Calu3 (cell line): ENCODE data around the gene SH3BP4. TPM values are rescaled to one million over a fixed set of nuclear protein-coding genes. Genes with fewer than 3 reads are reported as not detected.
A peak's percentile ranks its signal among the peaks of the same experiment; 100 is the strongest.

Experiments
- BruUV-seq: library from RNA; stranded (reverse); fragments of 400-500 nt; replicated peaks from 2 replicates; lab custom pipeline; 2021; lab: Mats Ljungman, UMichigan
- CTCF ChIA-PET: fragments of 300-600 bp; sonication (Branson Sonifier 250); formaldehyde crosslinking; loops from one replicate; lab custom pipeline; 2022; ENCODE audit warnings: antibody characterized with exemption; lab: Charles Lee
- DNase-seq: peaks from one replicate; pipeline ENCODE4 v3.0.0; 2022
- H3K27ac Mint-ChIP-seq: one replicate; pipeline ENCODE4 v1.8.0; 2022; ENCODE audit warnings: mixed read lengths; ENCODE audit not compliant: unreplicated experiment
- H3K27me3 Mint-ChIP-seq: one replicate; pipeline ENCODE4 v1.8.0; 2022; ENCODE audit warnings: mixed read lengths; ENCODE audit not compliant: unreplicated experiment
- H3K36me3 Mint-ChIP-seq: one replicate; pipeline ENCODE4 v1.8.0; 2022; ENCODE audit warnings: mild to moderate bottlenecking, moderate library complexity, mixed read lengths; ENCODE audit not compliant: insufficient read depth, unreplicated experiment
- H3K4me1 Mint-ChIP-seq: one replicate; pipeline ENCODE4 v1.8.0; 2022; ENCODE audit warnings: mild to moderate bottlenecking, low read depth, mixed read lengths; ENCODE audit not compliant: unreplicated experiment
- H3K4me3 Mint-ChIP-seq: one replicate; pipeline ENCODE4 v1.8.0; 2022; ENCODE audit warnings: mild to moderate bottlenecking, low read depth, moderate library complexity, mixed read lengths; ENCODE audit not compliant: unreplicated experiment
- H3K9me3 Mint-ChIP-seq: one replicate; pipeline ENCODE4 v1.8.0; 2022; ENCODE audit warnings: low read depth, mixed read lengths; ENCODE audit not compliant: unreplicated experiment
- CTCF ChIP-seq: fragments of 200-600 bp; IDR thresholded peaks from one replicate; pipeline ENCODE4 v1.8.0; 2022; ENCODE audit warnings: antibody characterized with exemption; ENCODE audit not compliant: unreplicated experiment
- intact Hi-C: fragments of 100-400 bp; cut with micrococcal nuclease; formaldehyde crosslinking; loops from one replicate; pipeline ENCODE4 v1.10.0; 2022; ENCODE audit not compliant: unreplicated experiment
- total RNA-seq: library from RNA; stranded (reverse); gene quantifications from 2 replicates; pipeline ENCODE4 v1.2.3, GENCODE V29; 2022

Gene SH3BP4
- total RNA-seq, 1 experiment from 2014 or later, result 36.9 TPM

DNA sequence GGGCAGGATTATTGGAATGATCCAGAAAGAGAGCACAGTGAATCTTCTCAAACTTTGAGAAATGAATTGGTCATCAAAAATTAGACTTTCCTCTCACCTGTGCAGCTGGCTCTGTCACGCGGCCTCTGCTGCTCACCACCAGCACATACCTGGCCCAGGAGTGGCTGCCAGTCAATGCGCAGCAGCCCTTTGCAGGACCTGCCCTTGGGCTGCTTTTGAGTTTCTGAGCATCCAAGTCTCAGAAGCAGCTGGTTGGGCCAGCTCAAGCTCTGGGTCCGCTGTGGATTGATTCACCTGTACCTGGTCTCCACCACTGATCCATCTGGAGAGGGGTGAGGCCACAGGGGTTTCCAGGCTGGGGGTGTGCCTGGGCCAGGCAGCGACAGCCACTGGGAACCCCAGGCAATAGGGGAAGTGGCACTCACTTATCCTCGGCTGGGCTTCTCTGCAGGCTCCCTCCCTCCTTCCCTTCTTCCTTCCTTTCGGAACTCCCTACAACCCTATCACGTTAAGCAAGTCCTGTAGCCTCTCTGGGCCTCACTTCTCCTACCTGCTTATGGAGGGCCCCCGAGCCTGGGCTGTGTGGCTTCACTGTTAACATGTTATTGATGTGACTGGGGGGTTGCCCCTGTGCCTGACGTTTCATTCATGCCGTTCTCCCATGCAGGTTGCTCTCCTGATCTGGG, 48.1 kb downstream of the SH3BP4 start:
- peaks cover 19% of the 10 kb centered on the region for H3K36me3 Mint-ChIP-seq
- no TSS peak for BruUV-seq
- no peak for TF ChIP-seq CTCF
- intact Hi-C loops, result no loop called here
- H3K4me1 Mint-ChIP-seq, result peaks cover 58% of the 10 kb centered on the region
- peak overlapping the region; percentile 39 for H3K4me3 Mint-ChIP-seq
- DNase-seq, result no peak
- CTCF ChIA-PET, result interaction anchor here (0.9 kb wide), 1 partner anchor 8 kb away, joined by 3 read pairs; no protein-coding TSS in a partner anchor
- no peak overlapping the region for H3K27ac Mint-ChIP-seq
- H3K27me3 Mint-ChIP-seq, result no peaks in the 10 kb centered on the region
- H3K9me3 Mint-ChIP-seq, result no peaks in the 10 kb centered on the region

GRCh38 chr2:235000426-235001236, 48.8 kb downstream of the SH3BP4 start:
- intact Hi-C loops, result loop anchor here (1.0 kb wide), 1 partner anchor 9 kb away; no protein-coding TSS in a partner anchor
- BruUV-seq, result no TSS peak
- no peak for TF ChIP-seq CTCF
- Mint-ChIP-seq H3K27me3 (no peaks in the 10 kb centered on the region), H3K4me3 (peak overlapping the region; percentile 39), H3K9me3 (no peaks in the 10 kb centered on the region), H3K36me3 (peaks cover 14% of the 10 kb centered on the region), H3K4me1 (peaks cover 52% of the 10 kb centered on the region), H3K27ac (peak overlapping the region; percentile 6)
- peak; percentile 62 for DNase-seq
- CTCF ChIA-PET, result interaction anchor here (0.7 to 0.9 kb wide), 3 partner anchors 20 to 116 kb away, joined by 3 read pairs; no protein-coding TSS in a partner anchor

DNA sequence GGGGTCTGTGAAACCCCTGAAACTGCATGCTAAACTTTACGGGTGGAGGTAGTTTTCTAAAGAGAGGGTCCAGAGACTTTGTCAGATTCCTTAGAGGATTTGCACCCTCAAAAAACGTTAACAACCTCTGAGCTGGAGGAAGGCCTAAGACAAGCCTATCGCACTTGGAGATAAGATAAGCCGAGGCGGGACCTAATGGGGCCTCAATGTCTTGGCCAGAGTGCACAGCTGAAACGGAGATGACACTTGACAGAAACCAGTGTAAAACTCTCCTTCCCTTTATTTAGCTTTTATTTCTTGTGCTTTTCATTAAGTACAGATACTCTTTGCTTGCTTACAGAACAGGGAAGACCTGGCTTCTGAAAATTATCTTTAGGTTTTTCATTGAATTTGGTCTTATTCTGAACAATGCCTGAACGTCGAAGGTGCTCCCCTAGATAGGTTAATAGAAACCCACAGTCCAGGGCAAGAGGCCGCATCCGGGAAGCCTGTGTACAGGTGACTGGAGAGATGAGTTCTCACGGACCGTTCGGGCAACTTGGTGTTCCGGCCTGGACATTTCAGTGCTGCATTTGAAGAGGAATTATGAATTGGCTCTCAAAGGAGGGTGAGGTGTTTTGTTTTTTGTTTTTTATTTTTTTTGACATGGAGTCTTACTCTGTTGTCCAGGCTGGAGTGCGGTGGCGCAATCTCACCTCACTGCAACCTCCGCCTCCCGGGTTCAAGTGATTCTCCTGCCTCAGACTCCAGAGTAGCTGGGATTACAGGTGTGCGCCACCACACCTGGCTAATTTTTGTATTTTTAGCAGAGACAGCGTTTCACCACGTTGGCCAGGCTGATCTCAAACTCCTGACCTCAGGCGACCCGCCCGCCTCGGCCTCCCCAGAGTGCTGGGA, 49.7 kb downstream of the SH3BP4 start:
- no peaks in the 10 kb centered on the region for H3K9me3 Mint-ChIP-seq
- peak overlapping the region; percentile 6 for H3K27ac Mint-ChIP-seq
- no peak for TF ChIP-seq CTCF
- H3K4me3 Mint-ChIP-seq, result peak overlapping the region; percentile 39
- intact Hi-C loops, result loop anchor here (1.0 kb wide), 1 partner anchor 8 kb away; no protein-coding TSS in a partner anchor
- CTCF ChIA-PET, result interaction anchor here (0.7 to 1.0 kb wide), 4 partner anchors 12 to 116 kb away, joined by 3 to 4 read pairs (median 3); no protein-coding TSS in a partner anchor
- H3K4me1 Mint-ChIP-seq, result peaks cover 47% of the 10 kb centered on the region
- H3K27me3 Mint-ChIP-seq, result no peaks in the 10 kb centered on the region
- H3K36me3 Mint-ChIP-seq, result peaks cover 6% of the 10 kb centered on the region
- DNase-seq, result no peak
- no TSS peak for BruUV-seq
